Endothelial cell of umbilical vein (primary cell): ENCODE data around the gene WBP2NL. TPM values are rescaled to one million over a fixed set of nuclear protein-coding genes. Genes with fewer than 3 reads are reported as not detected.

Source experiments
- BruUV-seq: library from RNA; stranded (reverse); fragments of 400-500 nt; replicated peaks from 2 replicates; lab custom pipeline; 2021; lab: Mats Ljungman, UMichigan
- CTCF ChIA-PET: fragments of 300-600, 350-600 bp; sonication (Branson Sonifier 250); formaldehyde crosslinking; loops from one replicate; lab custom pipeline; 2021; ENCODE audit warnings: antibody characterized with exemption, inconsistent platforms; lab: Charles Lee
- POLR2A ChIA-PET: fragments of 300-600, 350-600 bp; sonication (Branson Sonifier 250); formaldehyde crosslinking; loops from one replicate; lab custom pipeline; 2021; ENCODE audit warnings: antibody characterized with exemption, inconsistent platforms; lab: Charles Lee
- DNase-seq: peaks from one replicate; pipeline ENCODE4 v3.0.0-alpha.2; 2011; ENCODE audit warnings: low read depth, low spot score
- FAIRE-seq: peaks from 2 replicates; lab custom pipeline; 2011; peaks lifted over from hg19 to GRCh38; lab: Jason Lieb, UNC
- H2AFZ ChIP-seq: 2 replicates; pipeline ENCODE4 v1.6.0; 2012; ENCODE audit warnings: low read depth, low read length, control low read depth, inconsistent platforms
- H3K27ac ChIP-seq: 2 replicates; pipeline ENCODE4 v1.5.1; 2011; ENCODE audit warnings: low read depth, mild to moderate bottlenecking, control low read depth, low read length, moderate library complexity; ENCODE audit not compliant: insufficient read depth
- H3K27me3 ChIP-seq, 2 experiments: 2 replicates each; pipeline versions ENCODE4 v1.6.0 to v1.6.1; 2011; ENCODE audit warnings: low read length in 2 of 2, mixed read lengths in 1 of 2; ENCODE audit not compliant: control insufficient read depth in 2 of 2, insufficient read depth in 2 of 2
- H3K36me3 ChIP-seq, 2 experiments: 2 replicates in 1 of 2; 3 replicates in 1 of 2; pipeline ENCODE4 v1.5.1; 2011; ENCODE audit warnings: low read length in 2 of 2, mild to moderate bottlenecking in 1 of 2, moderate library complexity in 1 of 2; ENCODE audit not compliant: control insufficient read depth in 2 of 2, insufficient read depth in 2 of 2; ENCODE audit errors: extremely low read depth in 1 of 2
- H3K4me1 ChIP-seq: 3 replicates; pipeline ENCODE4 v1.5.1; 2011; ENCODE audit warnings: mild to moderate bottlenecking, low read length; ENCODE audit not compliant: control insufficient read depth, insufficient read depth; ENCODE audit errors: extremely low read depth
- H3K4me2 ChIP-seq: 2 replicates; pipeline ENCODE4 v1.6.1; 2011; ENCODE audit warnings: low read length, control low read depth, mixed read lengths; ENCODE audit not compliant: insufficient read depth
- H3K4me3 ChIP-seq, 3 experiments: fragments of 200-600 bp in 1 of 3; sonication (generic), shearing (Covaris generic) in 1 of 3; replicated peaks in 1 of 3; 2 replicates each; pipeline ENCODE4 v1.5.1; 2011 to 2016; ENCODE audit warnings: control low read depth in 3 of 3, low read length in 3 of 3, mild to moderate bottlenecking in 2 of 3, inconsistent platforms in 1 of 3, low read depth in 1 of 3, moderate library complexity in 1 of 3; ENCODE audit not compliant: insufficient read depth in 1 of 3
- H3K79me2 ChIP-seq: 2 replicates; pipeline ENCODE4 v1.6.0; 2012; ENCODE audit warnings: low read length, inconsistent platforms; ENCODE audit not compliant: control insufficient read depth, insufficient read depth
- H3K9ac ChIP-seq: replicated peaks from 2 replicates; pipeline ENCODE3; 2011; ENCODE audit warnings: low read length, control low read depth; ENCODE audit not compliant: insufficient read depth; ENCODE audit errors: extremely low read depth
- H3K9me1 ChIP-seq: replicated peaks from 3 replicates; pipeline ENCODE4 v1.6.0; 2011; ENCODE audit warnings: mild to moderate bottlenecking, low read length; ENCODE audit not compliant: control insufficient read depth, insufficient read depth; ENCODE audit errors: extremely low read depth
- H3K9me3 ChIP-seq: replicated peaks from 2 replicates; pipeline ENCODE4 v1.5.1; 2012; ENCODE audit warnings: low read length, inconsistent platforms; ENCODE audit not compliant: control insufficient read depth, insufficient read depth
- H4K20me1 ChIP-seq: replicated peaks from 2 replicates; pipeline ENCODE3; 2011; ENCODE audit warnings: mild to moderate bottlenecking, low read length; ENCODE audit not compliant: control insufficient read depth, insufficient read depth; ENCODE audit errors: extremely low read depth
- CTCF ChIP-seq, 2 donors: IDR thresholded peaks; 1 replicate in 1 of 2; 2 replicates in 1 of 2; pipeline ENCODE4 v1.5.1; 2011; ENCODE audit warnings: low read length in 2 of 2, mild to moderate bottlenecking in 2 of 2, moderate library complexity in 2 of 2, control low read depth in 1 of 2, inconsistent platforms in 1 of 2, low read depth in 1 of 2; ENCODE audit not compliant: insufficient read depth in 1 of 2; ENCODE audit errors: extremely low read depth in 1 of 2
- EZH2 ChIP-seq: IDR thresholded peaks from 2 replicates; pipeline ENCODE4 v1.6.1; 2012; ENCODE audit warnings: borderline replicate concordance, low read depth, mild to moderate bottlenecking, moderate library complexity, low read length, inconsistent platforms; ENCODE audit not compliant: severe bottlenecking
- FOS ChIP-seq: IDR thresholded peaks from 2 replicates; pipeline ENCODE4 v1.6.1; 2011; ENCODE audit warnings: mild to moderate bottlenecking, low read length, moderate library complexity, borderline replicate concordance; ENCODE audit not compliant: insufficient read depth
- GATA2 ChIP-seq: IDR thresholded peaks from 2 replicates; pipeline ENCODE4 v1.7.0; 2011; ENCODE audit warnings: low read depth, mild to moderate bottlenecking, moderate library complexity, mixed read lengths, low read length; ENCODE audit not compliant: insufficient read length, insufficient read depth
- JUN ChIP-seq: IDR thresholded peaks from 2 replicates; pipeline ENCODE4 v1.6.1; 2011; ENCODE audit warnings: borderline replicate concordance, low read depth; ENCODE audit not compliant: insufficient read length, insufficient read depth
- MAX ChIP-seq: IDR thresholded peaks from 2 replicates; pipeline ENCODE4 v1.6.1; 2011; ENCODE audit not compliant: insufficient read depth, insufficient read length
- MYC ChIP-seq: IDR thresholded peaks from one replicate; pipeline ENCODE4 v1.6.1; 2011; ENCODE audit warnings: mild to moderate bottlenecking, low read depth, low read length
- POLR2A ChIP-seq: IDR thresholded peaks from 2 replicates; pipeline ENCODE4 v1.6.1; 2012; ENCODE audit warnings: low read depth, mild to moderate bottlenecking, control low read depth, low read length
- POLR2AphosphoS5 ChIP-seq: IDR thresholded peaks from 2 replicates; pipeline ENCODE4 v1.6.1; 2012; ENCODE audit warnings: low read depth, mild to moderate bottlenecking, control low read depth, low read length, moderate library complexity; ENCODE audit not compliant: insufficient read depth
- dilution Hi-C: fragments of 300-500 bp; cut with MboI; formaldehyde crosslinking; loops from one replicate; pipeline ENCODE4 v1.15.0; 2019; ENCODE audit warnings: low sequenced_read_pairs; ENCODE audit not compliant: extremely low pct_ligation_motif_present
- intact Hi-C: fragments of 100-400 bp; cut with micrococcal nuclease; formaldehyde crosslinking; loops from one replicate; pipeline ENCODE4 v1.10.0; 2022
- polyA plus RNA-seq, 4 experiments: library from polyadenylated mRNA; depleted of rRNA in 3 of 4; stranded (reverse) in 3 of 4; unstranded in 1 of 4; fragments of >200 nt; gene quantifications; 2 replicates each; pipeline versions ENCODE4 v1.2.1 to v1.2.3, GENCODE V29; 2011 to 2012; ENCODE audit warnings: missing spikeins in 1 of 4
- total RNA-seq: library from RNA; stranded (reverse); gene quantifications from 2 replicates; pipeline ENCODE4 v1.2.3, GENCODE V29; 2021

WBP2NL gene
- total and polyA plus RNA-seq, 2 donors (not counting 3 experiments of a cell fraction or from before 2014, with no cell fraction given), result 0.08 to 0.27 TPM

GRCh38 chr22:42076764-42077485, 78.3 kb downstream of the WBP2NL start:
- no peaks in the 10 kb centered on the region for H3K9me1 ChIP-seq
- FAIRE-seq, result no peak
- ChIA-PET POLR2A (no interaction called here), CTCF (interaction anchor here (1.6 kb wide), 1 partner anchor 14 kb away, joined by 10 read pairs; the partner anchor contains the start of gene NDUFA6)
- H4K20me1 ChIP-seq, result no peaks in the 10 kb centered on the region
- H3K27me3 ChIP-seq, result no peaks in the 10 kb centered on the region
- DNase-seq, result no peak
- H3K4me1 ChIP-seq, result peaks cover 21% of the 10 kb centered on the region
- no peak overlapping the region for H2AFZ ChIP-seq
- TF ChIP-seq GATA2, result no peak
- TF ChIP-seq CTCF (IDR thresholded peaks at IDR 0.05; ENCODE audit: extremely low read depth in 1 of 2, insufficient read depth in 1 of 2, low read depth in 1 of 2, low read length in 2 of 2), result no peak
- no peak for TF ChIP-seq JUN
- no peak for TF ChIP-seq POLR2AphosphoS5
- TF ChIP-seq POLR2A, result no peak
- TF ChIP-seq MYC, result no peak
- no peak for TF ChIP-seq EZH2
- no peak for TF ChIP-seq FOS
- no peak for TF ChIP-seq MAX
- H3K4me2 ChIP-seq, result no peak overlapping the region
- H3K79me2 ChIP-seq, result peaks cover 22% of the 10 kb centered on the region
- dilution Hi-C loops, result no loop called here
- H3K9ac ChIP-seq, result no peak overlapping the region
- peaks cover 9 to 12% of the 10 kb centered on the region in 2 experiments for H3K36me3 ChIP-seq
- H3K4me3 ChIP-seq, result no peak overlapping the region
- intact Hi-C loops, result no loop called here
- H3K9me3 ChIP-seq, result no peaks in the 10 kb centered on the region
- H3K27ac ChIP-seq, result no peak overlapping the region
- BruUV-seq, result no TSS peak
